Mesothelial cell of epicardium (in vitro differentiated cells): ENCODE results near the gene KCNIP4. TPM values are rescaled to one million over a fixed set of nuclear protein-coding genes. Genes with fewer than 3 reads are reported as not detected.

Experiments
- DNase-seq, 2 experiments: peaks; one replicate each; pipeline ENCODE4 v3.0.0; 2021; ENCODE audit warnings: low spot score in 2 of 2; ENCODE audit not compliant: unreplicated experiment in 2 of 2
- H3K27ac Mint-ChIP-seq: 2 replicates; pipeline ENCODE4 v1.8.0; 2021; ENCODE audit warnings: mixed read lengths
- H3K27me3 Mint-ChIP-seq: 2 replicates; pipeline ENCODE4 v1.8.0; 2021; ENCODE audit warnings: low read depth, mixed read lengths
- H3K36me3 Mint-ChIP-seq: 2 replicates; pipeline ENCODE4 v1.8.0; 2021; ENCODE audit warnings: mixed read lengths
- H3K4me1 Mint-ChIP-seq: 2 replicates; pipeline ENCODE4 v1.8.0; 2021; ENCODE audit warnings: mixed read lengths
- H3K4me3 Mint-ChIP-seq: 2 replicates; pipeline ENCODE4 v1.8.0; 2021; ENCODE audit warnings: mild to moderate bottlenecking, moderate library complexity, mixed read lengths
- H3K9me3 Mint-ChIP-seq: 2 replicates; pipeline ENCODE4 v1.8.0; 2021; ENCODE audit warnings: mixed read lengths
- CTCF ChIP-seq: fragments of 200-600 bp; sonication (generic); IDR thresholded peaks from one replicate; pipeline ENCODE4 v1.5.0; 2021; ENCODE audit warnings: antibody characterized with exemption; ENCODE audit not compliant: unreplicated experiment
- total RNA-seq: library from RNA; stranded (reverse); gene quantifications from 3 replicates; pipeline ENCODE4 v1.2.1, GENCODE V29; 2021

The KCNIP4 gene
- total RNA-seq, 1 donor from 2014 or later = 3.0 TPM

DNA sequence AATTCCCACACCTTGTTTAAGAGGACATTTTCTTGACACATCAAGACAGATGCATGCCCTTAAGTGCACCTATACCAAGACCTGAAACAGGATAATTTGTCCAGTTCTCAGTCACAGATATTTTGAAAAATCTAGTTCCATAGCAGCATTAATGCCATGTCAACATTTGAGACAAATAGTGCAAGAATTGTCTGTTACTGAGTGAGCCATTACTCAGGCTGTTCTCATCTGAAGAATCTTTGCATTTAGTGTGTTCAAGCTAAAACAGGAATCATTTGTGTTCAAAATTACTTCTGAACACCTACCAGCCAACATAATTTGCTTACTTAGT, 354.9 kb downstream of the KCNIP4 start:
- no peak for TF ChIP-seq CTCF
- peaks cover 4% of the 10 kb centered on the region for H3K27me3 Mint-ChIP-seq
- no peak overlapping the region for H3K27ac Mint-ChIP-seq
- no peak for DNase-seq
- H3K36me3 Mint-ChIP-seq = no peaks in the 10 kb centered on the region
- peaks cover 7% of the 10 kb centered on the region for H3K4me1 Mint-ChIP-seq
- no peak overlapping the region for H3K4me3 Mint-ChIP-seq
- peaks cover 5% of the 10 kb centered on the region for H3K9me3 Mint-ChIP-seq

GRCh38 chr4:21592970-21593670, 355.5 kb downstream of the KCNIP4 start:
- Mint-ChIP-seq H3K36me3 (no peaks in the 10 kb centered on the region), H3K4me1 (peaks cover 7% of the 10 kb centered on the region), H3K27ac (no peak overlapping the region), H3K27me3 (peaks cover 4% of the 10 kb centered on the region), H3K9me3 (peaks cover 5% of the 10 kb centered on the region), H3K4me3 (no peak overlapping the region)
- no peak for DNase-seq
- TF ChIP-seq CTCF = no peak

- no peak overlapping the region for H3K27ac Mint-ChIP-seq
- peaks cover 9% of the 10 kb centered on the region for H3K4me1 Mint-ChIP-seq
- no peak overlapping the region for H3K4me3 Mint-ChIP-seq
- no peaks in the 10 kb centered on the region for H3K36me3 Mint-ChIP-seq
- DNase-seq = no peak
- H3K9me3 Mint-ChIP-seq = no peaks in the 10 kb centered on the region
- no peak for TF ChIP-seq CTCF
- peaks cover 1% of the 10 kb centered on the region for H3K27me3 Mint-ChIP-seq
Observed at GRCh38 chr4:21577056-21577455, 371.5 kb downstream of the KCNIP4 start.

DNA sequence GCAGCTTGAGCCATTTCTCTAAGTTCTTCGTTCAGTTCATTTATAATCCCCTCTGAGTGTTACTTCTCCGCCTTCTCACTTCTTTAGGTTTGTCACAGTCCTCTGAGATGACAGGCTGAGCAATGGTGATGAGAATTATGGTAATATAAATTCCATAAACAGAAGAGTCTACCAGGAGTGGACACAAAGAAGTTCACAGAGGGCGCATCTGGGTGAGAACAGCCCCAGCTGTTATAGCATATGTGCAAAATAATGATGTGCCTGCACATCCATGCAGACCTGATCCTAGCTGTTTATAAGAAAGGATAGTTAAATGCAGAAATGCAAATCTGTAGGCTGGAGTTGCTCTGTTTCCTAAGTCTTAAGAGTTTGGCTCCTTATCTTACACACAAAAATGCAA, 377.5 kb downstream of the KCNIP4 start:
- Mint-ChIP-seq H3K9me3 (no peaks in the 10 kb centered on the region), H3K4me1 (no peaks in the 10 kb centered on the region), H3K27ac (no peak overlapping the region), H3K27me3 (peaks cover 5% of the 10 kb centered on the region), H3K36me3 (no peaks in the 10 kb centered on the region), H3K4me3 (no peak overlapping the region)
- no peak for TF ChIP-seq CTCF
- no peak for DNase-seq

- no peaks in the 10 kb centered on the region for H3K9me3 Mint-ChIP-seq
- no peak for TF ChIP-seq CTCF
- peaks cover 5% of the 10 kb centered on the region for H3K27me3 Mint-ChIP-seq
- H3K4me1 Mint-ChIP-seq = no peaks in the 10 kb centered on the region
- H3K36me3 Mint-ChIP-seq = no peaks in the 10 kb centered on the region
- DNase-seq = no peak
- no peak overlapping the region for H3K27ac Mint-ChIP-seq
- no peak overlapping the region for H3K4me3 Mint-ChIP-seq
Observed at GRCh38 chr4:21569638-21570037, 378.9 kb downstream of the KCNIP4 start.

DNA sequence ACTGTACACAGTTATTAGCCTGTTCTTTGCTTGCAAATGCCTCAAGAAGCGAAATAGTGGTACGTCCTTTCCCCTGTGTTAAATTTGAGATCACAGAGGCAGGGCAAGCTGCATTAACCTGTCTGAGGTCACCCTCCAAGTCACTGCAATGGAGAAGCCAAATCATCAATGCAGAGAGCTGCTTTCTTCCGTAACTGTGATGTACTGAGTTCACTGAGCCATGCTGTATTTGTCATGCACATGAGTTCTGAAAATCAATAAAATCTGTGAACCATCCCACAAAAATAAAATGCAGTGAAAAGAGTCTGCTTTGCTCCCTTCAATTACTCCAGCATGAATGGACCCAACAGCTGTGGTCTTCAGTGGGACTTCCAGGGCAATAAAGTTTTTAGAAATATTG, 393.5 kb downstream of the KCNIP4 start:
- Mint-ChIP-seq H3K27ac (no peak overlapping the region), H3K4me3 (no peak overlapping the region), H3K4me1 (peaks cover 27% of the 10 kb centered on the region), H3K9me3 (no peaks in the 10 kb centered on the region), H3K36me3 (no peaks in the 10 kb centered on the region), H3K27me3 (no peaks in the 10 kb centered on the region)
- no peak for TF ChIP-seq CTCF
- DNase-seq = no peak
